Neural cell (in vitro differentiated cells): ENCODE measurements around the gene INO80. TPM values are rescaled to one million over a fixed set of nuclear protein-coding genes. Genes with fewer than 3 reads are reported as not detected.

Source experiments
- H2AFZ ChIP-seq: fragments of 200-600, 300-800 bp; sonication (generic), shearing (Covaris generic); 2 replicates; pipeline ENCODE4 v1.6.0; 2014; ENCODE audit warnings: low read depth, mild to moderate bottlenecking, antibody characterized with exemption, low read length, moderate library complexity
- H3F3A ChIP-seq: fragments of 200-600 bp; shearing (Covaris generic); 2 replicates; pipeline ENCODE4 v1.6.1; 2016; ENCODE audit warnings: mild to moderate bottlenecking, moderate library complexity, mixed read lengths, antibody characterized with exemption, low read length; ENCODE audit not compliant: insufficient read depth, poor library complexity, severe bottlenecking
- H3K27ac ChIP-seq: fragments of 200-600, 300-800 bp; sonication (generic), shearing (Covaris generic); 2 replicates; pipeline ENCODE4 v1.5.1; 2014; ENCODE audit warnings: mild to moderate bottlenecking, low read length, moderate library complexity
- H3K27me3 ChIP-seq: fragments of 300-800, 200-600 bp; sonication (generic), shearing (Covaris generic); 2 replicates; pipeline ENCODE4 v1.6.0; 2014; ENCODE audit warnings: mild to moderate bottlenecking, low read depth, low read length, moderate library complexity; ENCODE audit not compliant: insufficient read depth
- H3K36me3 ChIP-seq: fragments of 300-800, 200-600 bp; sonication (generic), shearing (Covaris generic); 2 replicates; pipeline ENCODE4 v1.5.1; 2014; ENCODE audit warnings: mild to moderate bottlenecking, antibody characterized with exemption, low read length, moderate library complexity; ENCODE audit not compliant: insufficient read depth
- H3K4me2 ChIP-seq: fragments of 300-800, 200-600 bp; sonication (generic), shearing (Covaris generic); 2 replicates; pipeline ENCODE4 v1.6.0; 2014; ENCODE audit warnings: mild to moderate bottlenecking, low read length
- H3K4me3 ChIP-seq: fragments of 300-800, 200-600 bp; sonication (generic), shearing (Covaris generic); 2 replicates; pipeline ENCODE4 v1.5.1; 2014; ENCODE audit warnings: mild to moderate bottlenecking, low read length, moderate library complexity
- H3K79me2 ChIP-seq: fragments of 200-600 bp; shearing (Covaris generic); replicated peaks from 2 replicates; pipeline ENCODE4 v1.6.0; 2014; ENCODE audit warnings: mild to moderate bottlenecking, low read length, moderate library complexity; ENCODE audit not compliant: insufficient read depth
- H3K9ac ChIP-seq: fragments of 300-800, 200-600 bp; sonication (generic), shearing (Covaris generic); 2 replicates; pipeline ENCODE4 v1.6.1; 2016; ENCODE audit warnings: mild to moderate bottlenecking, low read length, mixed read lengths
- H3K9me2 ChIP-seq: fragments of 200-600 bp; shearing (Covaris generic); 2 replicates; pipeline ENCODE4 v1.6.1; 2016; ENCODE audit warnings: mild to moderate bottlenecking, low read length, mixed read lengths; ENCODE audit not compliant: insufficient read depth
- H3K9me3 ChIP-seq: fragments of 200-600, 300-800 bp; sonication (generic), shearing (Covaris generic); 2 replicates; pipeline ENCODE4 v1.6.1; 2016; ENCODE audit warnings: mild to moderate bottlenecking, mixed run types, low read length, moderate library complexity, mixed read lengths
- H4K20me1 ChIP-seq: fragments of 200-600 bp; shearing (Covaris generic); 2 replicates; pipeline ENCODE4 v1.6.1; 2016; ENCODE audit warnings: mild to moderate bottlenecking, mixed run types; ENCODE audit not compliant: insufficient read depth
- CTCF ChIP-seq: fragments of 450-650 bp; IDR thresholded peaks from 2 replicates; pipeline ENCODE4 v1.5.1; 2014; ENCODE audit warnings: antibody characterized with exemption, mild to moderate bottlenecking, moderate library complexity; ENCODE audit not compliant: poor library complexity, severe bottlenecking
- EP300 ChIP-seq: fragments of 450-650 bp; conservative IDR thresholded peaks from 2 replicates; pipeline ENCODE4 v1.6.1; 2014; ENCODE audit warnings: antibody characterized with exemption, mild to moderate bottlenecking, moderate library complexity; ENCODE audit not compliant: poor library complexity, severe bottlenecking
- EZH2 ChIP-seq: fragments of 200-600, 300-800 bp; shearing (Covaris generic), sonication (generic); IDR thresholded peaks from 2 replicates; pipeline ENCODE4 v1.6.1; 2014; ENCODE audit warnings: antibody characterized with exemption, low read length, borderline replicate concordance, mild to moderate bottlenecking; ENCODE audit not compliant: insufficient read depth, poor library complexity, severe bottlenecking
- MXI1 ChIP-seq: fragments of 450-650 bp; conservative IDR thresholded peaks from 2 replicates; pipeline ENCODE4 v1.6.1; 2014; ENCODE audit warnings: antibody characterized with exemption, mild to moderate bottlenecking; ENCODE audit not compliant: poor library complexity, severe bottlenecking
- POLR2AphosphoS5 ChIP-seq: IDR thresholded peaks from 2 replicates; pipeline ENCODE4 v1.6.1; 2012
- RAD21 ChIP-seq: fragments of 450-650 bp; conservative IDR thresholded peaks from 2 replicates; pipeline ENCODE4 v1.6.1; 2014; ENCODE audit warnings: antibody characterized with exemption, mild to moderate bottlenecking, moderate library complexity
- REST ChIP-seq: IDR thresholded peaks from 2 replicates; pipeline ENCODE4 v1.6.1; 2012; ENCODE audit warnings: borderline replicate concordance
- SMC3 ChIP-seq: fragments of 450-650 bp; conservative IDR thresholded peaks from 2 replicates; pipeline ENCODE4 v1.6.1; 2014; ENCODE audit warnings: antibody characterized with exemption, mild to moderate bottlenecking, moderate library complexity; ENCODE audit not compliant: poor library complexity
- TAF1 ChIP-seq: IDR thresholded peaks from 2 replicates; pipeline ENCODE4 v1.6.1; 2012; ENCODE audit warnings: low read depth
- polyA minus RNA-seq: library from RNA; depleted of rRNA, polyadenylated mRNA; stranded (reverse); fragments of >200 nt; gene quantifications from 2 replicates; pipeline ENCODE4 v1.2.3, GENCODE V29; 2014
- polyA plus RNA-seq: library from polyadenylated mRNA; depleted of rRNA; stranded (reverse); fragments of >200 nt; gene quantifications from 2 replicates; pipeline ENCODE4 v1.2.3, GENCODE V29; 2014

INO80 gene
- polyA plus RNA-seq (8.4 and 9.5 TPM in 2 replicates), polyA minus RNA-seq (30.1 and 31.4 TPM in 2 replicates)

DNA sequence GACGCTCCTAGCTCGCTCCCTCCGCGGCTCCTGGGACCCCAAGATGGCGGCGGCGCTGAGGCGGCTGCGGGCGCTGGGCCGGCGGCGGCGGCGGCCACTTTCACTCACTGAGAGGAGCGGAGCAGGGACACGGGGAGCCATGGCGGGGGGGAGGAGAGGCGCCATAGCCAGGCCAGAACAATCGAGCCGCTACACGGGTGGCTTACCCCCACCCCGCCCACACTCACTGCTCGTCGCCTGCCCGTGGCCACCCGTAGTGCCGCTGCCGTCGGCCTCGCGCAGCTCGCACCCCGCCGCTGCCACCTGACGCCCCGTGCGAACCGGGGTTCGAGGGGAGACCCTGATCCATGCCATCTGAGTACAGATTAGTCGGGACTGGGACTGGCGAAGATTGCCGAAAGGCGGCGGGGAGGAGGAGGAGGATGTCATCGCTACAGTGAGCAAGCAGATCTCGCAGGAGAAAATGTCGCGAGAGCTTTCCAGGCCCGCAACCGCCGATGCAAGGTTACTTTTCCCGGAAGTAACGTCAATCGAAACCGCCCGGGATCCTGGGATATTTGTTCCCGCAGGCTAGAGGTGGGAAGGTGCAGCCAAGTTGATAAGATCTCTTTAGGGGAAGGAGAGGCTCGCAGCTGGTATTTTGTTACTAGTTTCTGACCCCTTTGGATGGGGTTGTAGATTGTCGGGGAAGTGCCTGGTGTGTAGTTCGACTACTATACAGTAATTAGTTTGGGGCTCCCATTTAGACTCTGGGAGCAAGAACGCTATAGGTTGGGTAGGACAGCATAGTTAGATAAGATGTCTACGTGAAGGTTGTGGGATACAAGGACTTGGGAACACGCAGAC lies at the start of gene INO80:
INO80 (minus strand) TSS at position 165 of the 846 bp plus-strand sequence. CDS start 19,970 bp downstream, outside the sequence.
- Histone ChIP-seq H3K4me2 (peak within 1 kb of the TSS; percentile 83), H3K27me3 (no peaks in the 10 kb centered on the region), H3K9me3 (no peaks in the 10 kb centered on the region), H3K36me3 (no peaks in the 10 kb centered on the region), H3F3A (no peaks in the 10 kb centered on the region), H3K27ac (peak within 1 kb of the TSS; percentile 99), H3K79me2 (peaks cover 22% of the 10 kb centered on the region), H3K9ac (peak within 1 kb of the TSS; percentile 98), H3K9me2 (no peaks in the 10 kb centered on the region), H4K20me1 (no peaks in the 10 kb centered on the region), H3K4me3 (peak within 1 kb of the TSS; percentile 78), H2AFZ (peak within 1 kb of the TSS; percentile 96)
- TF ChIP-seq REST (peak; percentile 83), TAF1 (peak; percentile 79), MXI1 (peak; percentile 21), EZH2 (no peak), POLR2AphosphoS5 (peak; percentile 91), EP300 (peak; percentile 78), CTCF (peak; percentile 29), RAD21 (peak; percentile 15), SMC3 (no peak)

GRCh38 chr15:41161736-41162135 lies 45.7 kb upstream of the INO80 start:
- H3K36me3 ChIP-seq, result no peaks in the 10 kb centered on the region
- H3K9me2 ChIP-seq, result no peaks in the 10 kb centered on the region
- no peaks in the 10 kb centered on the region for H3F3A ChIP-seq
- H3K27me3 ChIP-seq, result no peaks in the 10 kb centered on the region
- no peaks in the 10 kb centered on the region for H4K20me1 ChIP-seq
- no peak overlapping the region for H3K27ac ChIP-seq
- no peak overlapping the region for H3K4me3 ChIP-seq
- H2AFZ ChIP-seq, result no peak overlapping the region
- TF ChIP-seq POLR2AphosphoS5 (no peak), SMC3 (no peak), TAF1 (no peak), MXI1 (no peak), CTCF (no peak), EZH2 (no peak), REST (no peak), EP300 (no peak), RAD21 (no peak)
- no peaks in the 10 kb centered on the region for H3K79me2 ChIP-seq
- H3K4me2 ChIP-seq, result no peak overlapping the region
- no peaks in the 10 kb centered on the region for H3K9me3 ChIP-seq
- no peak overlapping the region for H3K9ac ChIP-seq
